OCI-LY1 (cell line): Measurements from ENCODE around the gene ZNF646.

Experiments
- H2AFZ ChIP-seq: fragments of 200-600 bp; sonication (generic), shearing (Covaris generic); 2 replicates; pipeline ENCODE4 v1.6.0; 2014; ENCODE audit warnings: antibody characterized with exemption, mild to moderate bottlenecking, low read length
- H3F3A ChIP-seq: fragments of 200-600 bp; sonication (generic), shearing (Covaris generic); 2 replicates; pipeline ENCODE4 v1.6.0; 2014; ENCODE audit warnings: mild to moderate bottlenecking, antibody characterized with exemption, low read length, moderate library complexity; ENCODE audit not compliant: insufficient read depth
- H3K27ac ChIP-seq: fragments of 200-600 bp; sonication (generic); 2 replicates; pipeline ENCODE4 v1.5.1; 2014; ENCODE audit warnings: low read length, mixed run types, mild to moderate bottlenecking, low read depth; ENCODE audit not compliant: poor library complexity, severe bottlenecking
- H3K27me3 ChIP-seq: fragments of 200-600 bp; sonication (generic); 2 replicates; pipeline ENCODE4 v1.6.0; 2014; ENCODE audit warnings: antibody characterized with exemption, mild to moderate bottlenecking, low read length, moderate library complexity; ENCODE audit not compliant: insufficient read depth
- H3K36me3 ChIP-seq: fragments of 200-600 bp; sonication (generic); 2 replicates; pipeline ENCODE4 v1.6.1; 2014; ENCODE audit warnings: mild to moderate bottlenecking, antibody characterized with exemption, low read length, moderate library complexity, mixed read lengths; ENCODE audit not compliant: insufficient read depth
- H3K4me1 ChIP-seq: fragments of 200-600 bp; sonication (generic); 2 replicates; pipeline ENCODE4 v1.5.1; 2014; ENCODE audit warnings: mild to moderate bottlenecking, low read length, moderate library complexity; ENCODE audit not compliant: insufficient read depth, severe bottlenecking
- H3K4me2 ChIP-seq: fragments of 200-600 bp; sonication (generic), shearing (Covaris generic); 2 replicates; pipeline ENCODE4 v1.6.1; 2014; ENCODE audit warnings: low read length
- H3K4me3 ChIP-seq: fragments of 200-600 bp; sonication (generic); 2 replicates; pipeline ENCODE4 v1.5.1; 2014; ENCODE audit warnings: low read length, low read depth, mild to moderate bottlenecking, mixed read lengths; ENCODE audit not compliant: poor library complexity, severe bottlenecking
- H3K79me2 ChIP-seq: fragments of 200-600 bp; shearing (Covaris generic); 2 replicates; pipeline ENCODE4 v1.6.1; 2016; ENCODE audit warnings: mixed run types, low read length, mixed read lengths; ENCODE audit not compliant: insufficient read depth
- H3K9ac ChIP-seq: fragments of 200-600 bp; sonication (generic), shearing (Covaris generic); 2 replicates; pipeline ENCODE4 v1.6.1; 2014; ENCODE audit warnings: mild to moderate bottlenecking, low read length, mixed read lengths
- H3K9me2 ChIP-seq: fragments of 200-600 bp; sonication (generic), shearing (Covaris generic); 2 replicates; pipeline ENCODE4 v1.6.1; 2014; ENCODE audit warnings: low read depth, mild to moderate bottlenecking, low read length, mixed read lengths
- H3K9me3 ChIP-seq: fragments of 200-600 bp; shearing (Covaris generic); 2 replicates; pipeline ENCODE4 v1.6.1; 2014; ENCODE audit warnings: low read length, mixed read lengths
- H4K20me1 ChIP-seq: fragments of 200-600 bp; sonication (generic), shearing (Covaris generic); 2 replicates; pipeline ENCODE4 v1.6.0; 2016; ENCODE audit warnings: mild to moderate bottlenecking, low read length; ENCODE audit not compliant: insufficient read depth
- EZH2 ChIP-seq: fragments of 200-600 bp; sonication (generic), shearing (Covaris generic); IDR thresholded peaks from 2 replicates; pipeline ENCODE4 v1.8.0; 2017; ENCODE audit warnings: borderline replicate concordance, mixed run types, mild to moderate bottlenecking, antibody characterized with exemption, low read length, moderate library complexity, mixed read lengths
- TF ChIP-seq, protein P1 (sequence below): fragments of 200-600 bp; sonication (generic), shearing (Covaris generic); IDR thresholded peaks from 2 replicates; pipeline ENCODE4 v1.5.1; 2017; ENCODE audit warnings: mild to moderate bottlenecking, antibody characterized with exemption, low read length, moderate library complexity, mixed read lengths

The ZNF646 gene

DNA sequence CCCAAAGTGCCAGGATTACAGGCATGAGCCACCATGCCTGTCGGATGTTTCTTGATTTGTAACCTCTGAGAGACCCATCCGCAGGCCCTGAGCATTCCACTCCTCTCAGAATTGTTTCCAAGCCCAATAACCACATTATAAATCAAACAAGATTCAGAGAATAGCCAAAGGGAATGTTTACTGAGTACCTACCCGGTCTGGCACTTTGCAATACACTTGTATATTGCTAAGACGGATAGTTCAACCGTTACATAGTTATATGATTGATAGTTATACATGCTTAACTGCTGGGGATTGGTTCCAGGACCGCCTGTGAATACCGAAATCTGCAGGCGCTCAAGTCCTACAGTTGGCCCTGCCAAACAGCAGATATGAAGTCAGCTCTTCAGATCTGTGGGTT is 40.2 kb downstream of the ZNF646 start:
- no peak overlapping the region for H3K4me3 ChIP-seq
- no peaks in the 10 kb centered on the region for H3F3A ChIP-seq
- no peak overlapping the region for H3K4me2 ChIP-seq
- H3K9me3 ChIP-seq: no peaks in the 10 kb centered on the region
- no peaks in the 10 kb centered on the region for H3K27me3 ChIP-seq
- peaks cover 7% of the 10 kb centered on the region; the same call in 1 of the 2 replicates for H3K79me2 ChIP-seq
- H4K20me1 ChIP-seq: no peaks in the 10 kb centered on the region
- peaks cover 38% of the 10 kb centered on the region for H3K36me3 ChIP-seq
- no peak overlapping the region for H3K9ac ChIP-seq
- no peak for TF ChIP-seq EZH2
- H3K9me2 ChIP-seq: no peaks in the 10 kb centered on the region
- H3K4me1 ChIP-seq: peaks cover 16% of the 10 kb centered on the region
- H2AFZ ChIP-seq: no peak overlapping the region
- H3K27ac ChIP-seq: no peak overlapping the region

- TF ChIP-seq, protein P1, sequence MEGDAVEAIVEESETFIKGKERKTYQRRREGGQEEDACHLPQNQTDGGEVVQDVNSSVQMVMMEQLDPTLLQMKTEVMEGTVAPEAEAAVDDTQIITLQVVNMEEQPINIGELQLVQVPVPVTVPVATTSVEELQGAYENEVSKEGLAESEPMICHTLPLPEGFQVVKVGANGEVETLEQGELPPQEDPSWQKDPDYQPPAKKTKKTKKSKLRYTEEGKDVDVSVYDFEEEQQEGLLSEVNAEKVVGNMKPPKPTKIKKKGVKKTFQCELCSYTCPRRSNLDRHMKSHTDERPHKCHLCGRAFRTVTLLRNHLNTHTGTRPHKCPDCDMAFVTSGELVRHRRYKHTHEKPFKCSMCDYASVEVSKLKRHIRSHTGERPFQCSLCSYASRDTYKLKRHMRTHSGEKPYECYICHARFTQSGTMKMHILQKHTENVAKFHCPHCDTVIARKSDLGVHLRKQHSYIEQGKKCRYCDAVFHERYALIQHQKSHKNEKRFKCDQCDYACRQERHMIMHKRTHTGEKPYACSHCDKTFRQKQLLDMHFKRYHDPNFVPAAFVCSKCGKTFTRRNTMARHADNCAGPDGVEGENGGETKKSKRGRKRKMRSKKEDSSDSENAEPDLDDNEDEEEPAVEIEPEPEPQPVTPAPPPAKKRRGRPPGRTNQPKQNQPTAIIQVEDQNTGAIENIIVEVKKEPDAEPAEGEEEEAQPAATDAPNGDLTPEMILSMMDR: no peak
- TF ChIP-seq EZH2: no peak
- Histone ChIP-seq H3K27me3 (no peaks in the 10 kb centered on the region), H2AFZ (no peak within 1 kb of the TSS), H3K9me2 (no peaks in the 10 kb centered on the region), H3K27ac (peak within 1 kb of the TSS; percentile 40), H3K36me3 (peaks cover 44% of the 10 kb centered on the region), H3K4me1 (peaks cover 16% of the 10 kb centered on the region), H3K4me2 (peak within 1 kb of the TSS; percentile 96), H3K9me3 (no peaks in the 10 kb centered on the region), H3K4me3 (peak within 1 kb of the TSS; percentile 87), H3F3A (no peaks in the 10 kb centered on the region), H3K9ac (peak within 1 kb of the TSS; percentile 86), H3K79me2 (peaks cover 7% of the 10 kb centered on the region; the same call in 1 of the 2 replicates), H4K20me1 (no peaks in the 10 kb centered on the region)
Observed at GRCh38 chr16:31117384-31118222, 43.4 kb downstream of the ZNF646 start, which contains the start of gene KAT8. Gene KAT8 (plus strand): TSS chr16:31117664. CDS start chr16:31117682, 18 bp downstream.

DNA sequence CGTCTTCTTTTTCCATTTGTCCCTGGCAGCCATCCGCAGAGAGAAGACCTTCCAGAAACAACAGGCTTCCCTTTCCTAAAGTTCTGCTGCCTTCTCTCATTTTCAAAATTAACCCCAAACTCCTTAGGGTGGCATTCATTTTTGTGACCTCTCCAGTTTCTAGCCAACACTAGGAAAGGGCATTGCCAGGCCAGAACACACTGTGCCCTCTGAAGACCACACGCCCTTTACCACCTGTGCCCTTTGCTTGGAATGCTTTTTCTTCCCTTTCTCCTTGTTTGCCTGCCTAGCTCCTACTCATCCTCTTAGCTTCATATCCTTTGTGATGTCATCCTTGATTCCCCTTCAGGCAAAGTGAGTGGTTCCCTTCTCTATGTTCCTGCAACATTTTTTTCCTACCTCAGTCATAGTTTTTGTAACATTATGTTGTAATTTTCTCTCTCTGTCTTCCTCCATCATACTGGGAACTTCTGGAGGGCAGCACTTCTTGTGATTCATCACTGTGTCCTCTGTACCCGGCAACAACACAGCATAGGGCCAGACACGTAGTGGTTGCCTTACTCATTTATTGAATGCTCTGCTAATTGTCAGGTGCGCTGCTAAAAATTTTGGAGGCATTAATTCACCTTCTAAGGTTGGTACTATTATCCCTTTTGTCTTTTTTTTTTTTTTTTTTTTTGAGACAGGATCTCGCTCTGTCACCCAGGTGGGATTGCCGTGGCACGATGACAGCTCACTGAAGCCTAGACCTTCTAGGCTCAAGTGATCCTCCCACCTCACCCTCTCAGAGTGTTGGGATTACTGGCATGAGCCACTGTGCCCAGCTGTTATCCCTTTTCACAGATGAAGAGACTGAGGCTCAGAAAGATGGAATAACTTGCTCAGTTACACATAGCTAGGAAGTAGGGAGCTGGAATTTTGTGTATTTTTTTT is 44.3 kb downstream of the ZNF646 start:
- peaks cover 43% of the 10 kb centered on the region for H3K36me3 ChIP-seq
- no peaks in the 10 kb centered on the region for H4K20me1 ChIP-seq
- H3K4me3 ChIP-seq: peak overlapping the region; percentile 87
- no peak for TF ChIP-seq EZH2
- TF ChIP-seq, protein P1: no peak
- peak overlapping the region; percentile 18 for H3K27ac ChIP-seq
- H3K4me2 ChIP-seq: peak overlapping the region; percentile 96
- H3K4me1 ChIP-seq: peaks cover 16% of the 10 kb centered on the region
- peaks cover 7% of the 10 kb centered on the region; the same call in 1 of the 2 replicates for H3K79me2 ChIP-seq
- H3F3A ChIP-seq: no peaks in the 10 kb centered on the region
- H3K27me3 ChIP-seq: no peaks in the 10 kb centered on the region
- H2AFZ ChIP-seq: no peak overlapping the region
- H3K9ac ChIP-seq: peak overlapping the region; percentile 86
- no peaks in the 10 kb centered on the region for H3K9me3 ChIP-seq
- H3K9me2 ChIP-seq: no peaks in the 10 kb centered on the region
